ENCODE measurements around the gene CLEC16A.

Gene CLEC16A

GRCh38 chr16:11165894-11166665 is 221.7 kb downstream of the CLEC16A start:
- H3K9ac ChIP-seq (ENCODE audit: low read depth, low read length): no peak overlapping the region
- no peak overlapping the region for H3K4me2 ChIP-seq (ENCODE audit: insufficient read depth, low read length)
- DNase-seq (no peak), ATAC-seq (ENCODE audit: insufficient read depth, low read depth) (no peak)
- H4K20me1 ChIP-seq (ENCODE audit: insufficient read depth, low read length): no peaks in the 10 kb centered on the region
- H3K4me3 ChIP-seq (ENCODE audit: low read depth in 1 of 2, low read length in 2 of 2): no peak overlapping the region
- no peak overlapping the region for H3K27ac ChIP-seq (ENCODE audit: low read length)
- no peaks in the 10 kb centered on the region for H3K79me2 ChIP-seq (ENCODE audit: insufficient read depth, low read length)
- TF ChIP-seq EZH2 (IDR thresholded peaks at IDR 0.05; ENCODE audit: borderline replicate concordance, low read depth, low read length, severe bottlenecking): no peak
- TF ChIP-seq CTCF (IDR thresholded peaks at IDR 0.05; ENCODE audit: borderline replicate concordance, extremely low read depth, low read length, poor library complexity, severe bottlenecking): no peak
- no peak overlapping the region for H2AFZ ChIP-seq (ENCODE audit: low read depth, low read length)
- H3K9me3 ChIP-seq (ENCODE audit: insufficient read depth, low read length, severe bottlenecking): no peaks in the 10 kb centered on the region
- H3K36me3 ChIP-seq (ENCODE audit: insufficient read depth, low read length): peaks cover 30% of the 10 kb centered on the region
- H3K4me1 ChIP-seq (ENCODE audit: insufficient read depth, low read length): peaks cover 4% of the 10 kb centered on the region; the same call in 1 of the 2 replicates
- H3K27me3 ChIP-seq (ENCODE audit: insufficient read depth, low read length, poor library complexity): no peaks in the 10 kb centered on the region

- H2AFZ ChIP-seq (ENCODE audit: low read depth, low read length): no peak overlapping the region
- no peaks in the 10 kb centered on the region for H4K20me1 ChIP-seq (ENCODE audit: insufficient read depth, low read length)
- no peak overlapping the region for H3K9ac ChIP-seq (ENCODE audit: low read depth, low read length)
- no peaks in the 10 kb centered on the region for H3K27me3 ChIP-seq (ENCODE audit: insufficient read depth, low read length, poor library complexity)
- H3K4me3 ChIP-seq (ENCODE audit: low read depth in 1 of 2, low read length in 2 of 2): no peak overlapping the region
- ATAC-seq (ENCODE audit: insufficient read depth, low read depth): no peak
- DNase-seq: no peak
- TF ChIP-seq EZH2 (IDR thresholded peaks at IDR 0.05; ENCODE audit: borderline replicate concordance, low read depth, low read length, severe bottlenecking): no peak
- TF ChIP-seq CTCF (IDR thresholded peaks at IDR 0.05; ENCODE audit: borderline replicate concordance, extremely low read depth, low read length, poor library complexity, severe bottlenecking): no peak
- 0 out of 2 replicates have a peak, but pooled peaks cover 4% of the 10 kb centered on the region for H3K4me1 ChIP-seq (ENCODE audit: insufficient read depth, low read length)
- peaks cover 38% of the 10 kb centered on the region for H3K36me3 ChIP-seq (ENCODE audit: insufficient read depth, low read length)
- no peak overlapping the region for H3K27ac ChIP-seq (ENCODE audit: low read length)
- H3K4me2 ChIP-seq (ENCODE audit: insufficient read depth, low read length): no peak overlapping the region
- H3K9me3 ChIP-seq (ENCODE audit: insufficient read depth, low read length, severe bottlenecking): no peaks in the 10 kb centered on the region
- no peaks in the 10 kb centered on the region for H3K79me2 ChIP-seq (ENCODE audit: insufficient read depth, low read length)
These were observed 223.2 kb downstream of the CLEC16A start for GRCh38 chr16:11167581-11167980.

GRCh38 chr16:11168386-11169051 is 224.2 kb downstream of the CLEC16A start:
- Histone ChIP-seq H3K36me3 (ENCODE audit: insufficient read depth, low read length) (peaks cover 39% of the 10 kb centered on the region), H4K20me1 (ENCODE audit: insufficient read depth, low read length) (no peaks in the 10 kb centered on the region), H3K27me3 (ENCODE audit: insufficient read depth, low read length, poor library complexity) (no peaks in the 10 kb centered on the region), H3K27ac (ENCODE audit: low read length) (peak overlapping the region; percentile 44), H3K9me3 (ENCODE audit: insufficient read depth, low read length, severe bottlenecking) (no peaks in the 10 kb centered on the region), H3K4me3 (ENCODE audit: low read depth in 1 of 2, low read length in 2 of 2) (no peak overlapping the region), H3K9ac (ENCODE audit: low read depth, low read length) (no peak overlapping the region), H3K4me1 (ENCODE audit: insufficient read depth, low read length) (0 out of 2 replicates have a peak, but pooled peaks cover 4% of the 10 kb centered on the region), H2AFZ (ENCODE audit: low read depth, low read length) (no peak overlapping the region), H3K79me2 (ENCODE audit: insufficient read depth, low read length) (no peaks in the 10 kb centered on the region), H3K4me2 (ENCODE audit: insufficient read depth, low read length) (no peak overlapping the region)
- no peak for ATAC-seq (ENCODE audit: insufficient read depth, low read depth)
- TF ChIP-seq EZH2 (IDR thresholded peaks at IDR 0.05; ENCODE audit: borderline replicate concordance, low read depth, low read length, severe bottlenecking) (no peak), CTCF (IDR thresholded peaks at IDR 0.05; ENCODE audit: borderline replicate concordance, extremely low read depth, low read length, poor library complexity, severe bottlenecking) (no peak)
- no peak for DNase-seq
